Measurements from ENCODE around the gene ACSF3.

DNA sequence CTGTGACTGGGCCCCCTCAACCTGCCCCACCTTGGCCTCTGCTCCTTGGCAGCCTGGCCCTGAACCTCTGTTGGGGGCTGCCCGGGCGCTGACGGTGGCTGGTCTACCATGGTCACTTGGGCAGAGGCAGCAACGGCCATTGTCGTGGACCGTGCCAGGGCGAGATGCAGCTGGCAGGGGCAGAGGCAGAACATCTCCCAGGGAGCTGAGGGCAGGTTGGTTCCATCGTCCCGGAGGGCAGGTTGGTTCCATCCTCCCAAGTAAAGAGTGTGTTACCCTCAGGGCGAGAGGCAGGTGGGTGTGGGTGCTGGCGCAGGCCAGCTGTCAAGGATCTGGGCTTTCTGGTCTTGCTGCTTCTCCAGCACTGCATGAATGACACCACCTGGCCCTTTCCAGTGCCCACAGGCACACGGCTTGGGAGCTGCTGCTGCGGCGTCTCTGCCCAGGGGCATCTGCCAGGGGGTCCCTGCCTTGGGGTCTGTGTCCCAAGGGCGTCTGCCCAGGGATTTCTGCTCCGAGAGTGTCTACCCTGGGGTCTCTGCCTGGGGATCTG is 12.0 kb downstream of the ACSF3 start:
- no peak for TF ChIP-seq POLR2A (IDR thresholded peaks at IDR 0.05)
- TF ChIP-seq, protein P1, sequence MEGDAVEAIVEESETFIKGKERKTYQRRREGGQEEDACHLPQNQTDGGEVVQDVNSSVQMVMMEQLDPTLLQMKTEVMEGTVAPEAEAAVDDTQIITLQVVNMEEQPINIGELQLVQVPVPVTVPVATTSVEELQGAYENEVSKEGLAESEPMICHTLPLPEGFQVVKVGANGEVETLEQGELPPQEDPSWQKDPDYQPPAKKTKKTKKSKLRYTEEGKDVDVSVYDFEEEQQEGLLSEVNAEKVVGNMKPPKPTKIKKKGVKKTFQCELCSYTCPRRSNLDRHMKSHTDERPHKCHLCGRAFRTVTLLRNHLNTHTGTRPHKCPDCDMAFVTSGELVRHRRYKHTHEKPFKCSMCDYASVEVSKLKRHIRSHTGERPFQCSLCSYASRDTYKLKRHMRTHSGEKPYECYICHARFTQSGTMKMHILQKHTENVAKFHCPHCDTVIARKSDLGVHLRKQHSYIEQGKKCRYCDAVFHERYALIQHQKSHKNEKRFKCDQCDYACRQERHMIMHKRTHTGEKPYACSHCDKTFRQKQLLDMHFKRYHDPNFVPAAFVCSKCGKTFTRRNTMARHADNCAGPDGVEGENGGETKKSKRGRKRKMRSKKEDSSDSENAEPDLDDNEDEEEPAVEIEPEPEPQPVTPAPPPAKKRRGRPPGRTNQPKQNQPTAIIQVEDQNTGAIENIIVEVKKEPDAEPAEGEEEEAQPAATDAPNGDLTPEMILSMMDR (IDR thresholded peaks at IDR 0.05) = no peak

Measured in testis (tissue), 2 donors.